HG02642 (cell line): Measurements from ENCODE around the gene POLR3A.
"Not testable (repeated sequence)": the region's sequence is repeated elsewhere in the genome, so short reads cannot be mapped to it uniquely, and the experiment has no call there.

Experiments
- ATAC-seq: cut with Tn5 transposase; IDR thresholded peaks from one replicate; pipeline ENCODE4 v1.9.1; 2021; ENCODE audit warnings: mild to moderate bottlenecking; ENCODE audit not compliant: unreplicated experiment, poor library complexity

POLR3A gene

DNA sequence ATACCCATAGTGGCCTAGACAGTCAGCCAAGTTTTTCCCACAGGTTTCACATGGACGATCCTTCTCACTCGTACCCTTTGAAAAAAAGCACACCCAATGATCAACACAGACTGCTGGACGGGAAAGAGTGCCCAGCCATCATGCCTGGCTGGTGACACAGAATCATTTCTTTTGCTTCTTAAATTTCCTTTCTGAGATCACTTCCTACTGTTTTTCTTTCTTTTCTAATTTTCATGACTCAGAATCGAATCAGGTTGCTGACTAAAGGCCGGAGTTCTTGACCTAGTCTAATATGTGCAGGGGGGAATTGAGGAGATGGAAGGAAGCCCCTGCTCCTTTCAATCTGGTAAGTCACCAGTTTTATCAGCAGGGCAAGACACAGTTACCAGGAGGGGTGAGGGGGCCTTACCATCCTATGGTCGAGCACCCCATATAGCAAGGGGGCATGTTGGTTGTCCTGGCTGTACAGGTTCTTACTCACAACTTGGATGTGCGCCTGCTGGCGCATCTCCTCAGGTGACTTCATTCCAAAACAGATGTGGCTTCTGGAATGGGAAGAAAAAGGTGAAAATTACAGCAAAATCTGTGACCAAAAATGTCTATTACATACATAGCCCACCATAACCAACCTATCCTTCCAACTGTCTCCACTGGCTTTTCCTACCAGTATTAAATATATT, 3.5 kb downstream of the POLR3A start:
- no peak for ATAC-seq

GRCh38 chr10:78023741-78024140, 5.6 kb downstream of the POLR3A start:
- ATAC-seq: no peak

DNA sequence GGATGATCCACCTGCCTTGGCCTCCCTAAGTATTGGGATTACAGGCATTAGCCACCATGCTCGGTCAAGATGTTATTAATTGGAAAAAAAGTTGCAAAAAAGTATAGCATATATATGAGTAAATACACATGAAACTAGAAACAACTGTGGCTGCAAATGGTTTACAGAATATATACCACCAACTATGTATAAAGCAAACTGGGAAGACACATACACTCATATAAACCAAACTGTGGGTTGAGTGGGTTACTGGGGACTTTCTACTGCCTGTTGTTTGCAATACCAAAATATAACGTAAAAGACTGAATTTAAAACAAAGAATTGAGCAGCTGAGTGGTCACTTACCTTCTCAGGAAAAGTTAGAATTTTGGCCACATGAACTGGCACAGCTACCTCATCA, 8.1 kb downstream of the POLR3A start:
- ATAC-seq: no peak

- no peak for ATAC-seq
These were observed 10.1 kb downstream of the POLR3A start for GRCh38 chr10:78019264-78019663.

- no peak for ATAC-seq
These were observed 11.5 kb downstream of the POLR3A start for GRCh38 chr10:78017856-78018255.

GRCh38 chr10:78015546-78015945, 13.8 kb downstream of the POLR3A start:
- ATAC-seq: no peak

DNA sequence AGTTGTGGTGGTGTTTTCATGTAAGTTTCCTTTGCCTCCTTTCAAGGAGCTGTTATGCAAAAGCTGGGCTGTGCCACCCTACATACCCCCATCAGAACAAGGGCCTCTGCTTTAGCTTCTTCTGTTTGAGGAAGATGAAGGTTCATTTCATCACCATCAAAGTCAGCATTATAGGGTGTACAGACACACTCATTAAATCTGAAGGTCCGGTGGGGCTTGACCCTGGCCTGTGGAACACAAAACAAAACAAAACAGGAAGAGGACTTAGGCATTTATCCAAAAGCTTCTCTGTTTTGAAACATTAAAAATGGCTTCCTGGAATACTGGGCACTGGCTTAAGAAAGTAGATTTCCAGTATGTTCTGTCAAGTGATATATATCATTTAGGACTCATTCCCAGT, 15.8 kb downstream of the POLR3A start:
- no peak for ATAC-seq

- ATAC-seq: no peak
These were observed 18.2 kb downstream of the POLR3A start for GRCh38 chr10:78011065-78011464.

DNA sequence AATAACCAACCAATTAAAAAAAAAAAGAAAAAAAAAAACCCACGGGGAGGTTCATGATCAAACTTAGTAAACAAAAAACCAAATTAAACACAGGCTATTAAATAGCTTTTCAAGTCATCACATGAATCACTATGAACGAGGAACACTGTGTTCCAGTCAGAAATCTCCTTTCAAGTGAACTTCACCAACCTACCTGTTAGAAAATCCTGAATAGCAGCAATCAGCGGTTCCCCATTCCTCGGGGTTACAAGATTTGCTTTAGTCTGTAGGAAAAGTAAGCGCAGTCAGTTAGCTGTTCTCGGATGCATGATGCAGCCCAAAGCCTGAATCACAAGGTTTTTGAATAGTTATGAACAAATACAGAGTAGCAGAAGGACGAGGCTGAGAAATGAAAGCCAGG, 19.0 kb downstream of the POLR3A start:
- no peak for ATAC-seq

- ATAC-seq: no peak
These were observed 19.7 kb downstream of the POLR3A start for GRCh38 chr10:78009662-78010061.

- ATAC-seq: no peak
These were observed 22.1 kb downstream of the POLR3A start for GRCh38 chr10:78007172-78007571.

- no peak for ATAC-seq
These were observed 24.9 kb downstream of the POLR3A start for GRCh38 chr10:78004215-78005026.

GRCh38 chr10:78002541-78003288, 26.6 kb downstream of the POLR3A start:
- no peak for ATAC-seq

- ATAC-seq: no peak
These were observed 28.3 kb downstream of the POLR3A start for GRCh38 chr10:78000956-78001472.

- no peak for ATAC-seq
These were observed 29.1 kb downstream of the POLR3A start for GRCh38 chr10:78000206-78000605.

DNA sequence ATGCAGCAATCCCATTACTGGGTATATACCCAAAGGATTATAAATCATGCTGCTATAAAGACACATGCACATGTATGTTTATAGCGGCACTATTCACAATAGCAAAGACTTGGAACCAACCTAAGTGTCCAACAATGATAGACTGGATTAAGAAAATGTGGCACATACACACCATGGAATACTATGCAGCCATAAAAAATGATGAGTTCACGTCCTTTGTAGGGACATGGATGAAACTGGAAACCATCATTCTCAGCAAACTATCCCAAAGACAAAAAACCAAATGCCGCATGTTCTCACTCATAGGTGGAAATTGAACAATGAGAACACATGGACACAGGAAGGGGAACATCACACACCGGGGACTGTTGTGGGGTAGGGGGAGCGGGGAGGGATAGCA, 30.5 kb downstream of the POLR3A start:
- not testable (repeated sequence) for ATAC-seq

- no peak for ATAC-seq
These were observed 35.7 kb downstream of the POLR3A start for GRCh38 chr10:77993620-77994019.

GRCh38 chr10:77989081-77989724, 40.1 kb downstream of the POLR3A start:
- no peak for ATAC-seq

GRCh38 chr10:77987671-77988255, 41.6 kb downstream of the POLR3A start:
- ATAC-seq: no peak

DNA sequence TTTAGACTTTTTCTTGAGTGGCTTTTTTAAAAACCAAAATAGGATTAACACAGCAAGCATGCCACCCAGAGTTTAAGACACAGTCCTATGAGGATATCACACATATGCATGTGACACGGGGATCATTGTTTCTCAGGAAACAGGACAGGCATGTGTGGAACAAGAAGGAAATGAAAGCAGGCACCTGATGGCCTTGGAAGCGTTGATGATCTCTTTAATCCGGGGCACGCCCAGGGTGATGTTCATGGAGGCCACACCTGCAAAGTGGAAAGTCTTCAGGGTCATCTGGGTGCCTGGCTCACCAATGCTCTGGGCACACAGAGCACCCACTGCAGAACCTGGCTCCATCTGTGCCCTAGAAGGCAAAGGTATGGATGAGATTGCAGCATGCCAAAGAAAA, 44.3 kb downstream of the POLR3A start:
- ATAC-seq: no peak
